Hepatic stellate cell (primary cell): Measurements from ENCODE around the gene ELOA.
"Not testable (repeated sequence)": the region's sequence is repeated elsewhere in the genome, so short reads cannot be mapped to it uniquely, and the experiment has no call there.

Experiments
- DNase-seq: peaks from one replicate; pipeline ENCODE4 v3.0.0; 2011; ENCODE audit warnings: low spot score

Gene ELOA

DNA sequence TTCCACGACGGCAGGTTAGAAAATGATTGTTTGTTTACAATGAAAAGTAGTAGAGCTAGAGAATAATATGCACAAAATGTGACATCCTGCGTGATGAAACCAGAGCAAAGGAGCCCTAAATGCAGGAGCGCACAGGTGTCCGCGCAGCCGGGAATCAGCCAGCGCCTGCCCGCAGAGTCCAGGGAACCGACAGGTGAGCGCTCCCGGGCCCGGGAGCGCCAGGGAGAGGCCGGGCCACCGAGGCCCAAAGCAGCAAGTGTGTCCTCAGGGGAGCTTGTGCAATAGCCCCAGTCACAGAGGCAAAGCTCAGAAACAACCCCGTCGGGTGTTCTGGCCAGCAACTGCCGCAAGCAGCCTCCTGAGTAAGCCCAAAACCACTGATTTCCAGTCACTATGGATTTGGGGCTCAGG, 58.1 kb downstream of the ELOA start:
- no peak for DNase-seq

DNA sequence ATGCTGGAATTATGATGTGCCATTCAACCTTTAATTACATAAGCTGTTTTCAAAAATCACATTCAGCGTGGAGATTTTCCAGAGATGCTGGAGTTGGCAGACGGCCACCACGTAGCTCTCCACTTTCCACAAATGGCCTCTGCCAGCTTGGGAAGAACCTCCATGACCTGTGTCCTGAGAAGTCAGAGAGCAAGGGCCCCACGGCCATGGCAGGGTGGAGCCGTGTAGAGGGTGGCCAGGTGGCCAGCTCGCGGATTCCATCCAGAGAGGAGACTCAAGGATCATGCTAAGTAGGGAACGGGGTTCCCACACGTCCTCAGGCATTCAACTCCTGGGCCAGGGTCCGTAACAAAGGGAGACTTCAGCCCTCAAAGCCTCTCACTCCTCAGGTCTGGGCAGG, 58.6 kb downstream of the ELOA start:
- DNase-seq: no peak

DNA sequence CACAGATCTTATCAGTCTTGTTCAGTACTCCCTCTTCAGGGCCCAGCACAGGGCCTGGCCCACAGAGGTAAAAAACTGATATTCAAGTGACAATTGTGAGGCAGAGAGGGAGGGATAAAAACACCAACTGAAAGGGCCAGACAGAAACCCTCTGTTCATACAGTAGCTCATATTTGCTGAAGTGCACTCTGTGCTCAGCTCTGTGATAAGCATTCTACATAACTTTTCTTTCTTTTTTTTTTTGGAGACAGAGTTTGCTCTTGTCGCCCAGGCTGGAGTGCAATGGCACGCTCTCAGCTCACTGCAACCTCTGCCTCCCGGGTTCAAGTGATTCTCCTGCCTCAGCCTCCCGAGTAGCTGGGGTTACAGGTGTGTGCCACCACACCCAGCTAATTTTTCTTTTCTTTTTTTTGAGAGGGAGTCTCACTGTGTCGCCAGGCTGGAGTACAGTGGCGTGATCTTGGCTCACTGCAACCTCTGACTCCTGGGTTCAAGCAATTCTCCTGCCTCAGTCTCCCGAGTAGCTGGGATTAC, 59.6 kb downstream of the ELOA start:
- DNase-seq: not testable (repeated sequence)

DNA sequence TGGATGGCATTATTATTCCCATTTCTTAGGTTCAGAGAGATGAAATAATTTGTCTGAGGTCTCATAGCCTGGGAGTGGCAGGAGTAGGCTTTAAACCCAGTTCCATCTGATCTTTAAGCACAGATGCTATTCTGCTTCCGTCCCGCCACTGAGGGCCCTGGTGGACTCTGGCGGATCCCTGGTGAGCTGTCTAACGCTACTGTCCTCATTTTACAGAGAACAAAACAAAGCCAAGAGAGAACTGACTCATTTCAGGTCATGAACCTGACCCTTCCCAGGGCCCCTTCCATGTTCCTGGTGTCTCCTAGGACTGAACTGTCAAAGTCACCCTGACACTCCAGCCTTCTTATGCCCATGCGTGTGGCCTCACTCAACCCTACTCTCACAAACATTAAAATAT, 60.4 kb downstream of the ELOA start:
- no peak for DNase-seq

DNA sequence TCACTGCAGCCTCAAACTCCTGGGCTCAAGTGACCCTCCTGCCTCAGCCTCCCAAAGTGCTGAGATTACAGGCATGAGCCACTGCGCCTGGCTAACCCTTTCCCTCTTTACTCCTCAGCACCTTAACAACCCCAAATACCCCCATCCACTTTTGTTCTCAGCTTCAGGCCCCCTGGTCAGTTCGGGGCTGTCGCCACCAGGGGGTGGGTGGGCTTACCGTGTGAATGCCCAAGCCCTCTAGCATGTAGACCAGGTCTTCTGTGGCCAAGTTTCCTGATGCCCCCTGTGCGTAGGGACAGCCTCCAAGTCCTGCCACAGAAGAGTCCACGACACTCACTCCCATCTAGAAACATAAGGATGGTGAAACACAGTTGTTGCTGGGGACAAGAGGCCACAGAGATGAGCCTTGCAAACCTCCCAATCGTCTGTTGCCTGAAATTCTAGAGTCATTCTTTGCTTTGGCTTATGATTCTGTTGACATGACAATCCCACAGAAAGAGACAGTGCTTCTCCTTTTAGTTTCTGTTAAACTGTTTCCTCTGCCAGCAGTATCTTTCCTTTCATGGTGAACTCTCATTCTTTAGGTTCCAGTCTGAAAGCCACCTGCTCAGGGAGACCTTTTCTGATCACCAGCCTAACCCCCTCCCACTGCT, 61.0 kb downstream of the ELOA start:
- no peak for DNase-seq

DNA sequence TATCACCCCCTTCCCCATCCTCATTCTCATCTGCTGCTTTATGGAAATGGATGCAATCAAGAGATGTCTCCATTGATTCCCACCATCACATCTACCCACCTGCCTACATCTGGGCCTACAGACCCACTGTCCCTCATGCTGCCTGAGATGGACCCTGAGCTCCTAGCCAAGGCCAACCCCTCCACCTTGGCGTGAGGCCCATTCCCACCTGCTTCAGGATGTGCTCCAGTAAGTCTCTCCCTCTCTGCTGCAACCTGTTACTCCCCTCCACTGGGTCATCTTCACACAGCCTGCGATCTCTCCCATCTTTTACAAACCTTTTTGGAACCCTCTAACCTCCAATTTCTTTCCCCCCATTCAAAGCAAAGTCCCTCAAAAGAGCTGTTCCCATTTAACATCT, 61.8 kb downstream of the ELOA start:
- no peak for DNase-seq

DNA sequence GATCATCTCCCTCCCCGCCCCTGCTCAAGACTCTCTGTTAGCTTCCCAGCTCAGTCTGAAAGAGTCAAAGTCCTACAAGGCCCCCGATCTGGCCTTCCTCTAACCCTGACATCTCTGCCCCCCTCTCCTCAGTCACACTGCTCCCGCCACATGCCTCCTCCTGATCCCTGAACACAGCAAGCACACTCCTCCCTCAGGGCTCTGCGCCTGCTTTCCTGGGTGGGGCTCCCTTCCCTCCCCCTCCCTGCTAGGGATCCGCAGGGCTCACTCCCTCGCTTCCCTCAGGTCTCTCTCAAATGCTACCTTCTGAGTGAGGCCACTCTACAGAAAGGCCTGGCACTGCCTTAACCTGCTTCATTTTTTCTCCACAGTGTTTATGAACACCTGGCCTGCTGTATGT, 63.0 kb downstream of the ELOA start:
- DNase-seq: no peak

DNA sequence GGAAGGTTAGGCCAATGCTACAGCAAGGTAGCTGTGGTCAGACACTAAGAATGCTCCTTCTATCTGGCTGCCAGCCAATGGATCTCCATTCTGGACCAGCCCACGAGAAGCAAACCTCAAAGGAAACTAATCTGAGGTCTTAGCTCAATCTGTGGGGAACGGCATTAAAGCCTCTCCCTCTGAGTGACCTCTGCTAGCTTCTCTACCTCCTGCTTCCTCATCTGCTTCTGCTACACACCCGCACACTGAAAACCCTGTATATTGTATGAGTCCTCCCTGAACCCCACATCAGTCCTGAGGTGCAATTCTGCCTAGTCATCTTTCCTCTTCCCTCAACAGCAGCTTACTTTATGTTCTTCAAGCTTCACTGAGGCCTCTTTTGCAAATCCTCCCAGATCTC, 64.2 kb downstream of the ELOA start:
- DNase-seq: no peak

DNA sequence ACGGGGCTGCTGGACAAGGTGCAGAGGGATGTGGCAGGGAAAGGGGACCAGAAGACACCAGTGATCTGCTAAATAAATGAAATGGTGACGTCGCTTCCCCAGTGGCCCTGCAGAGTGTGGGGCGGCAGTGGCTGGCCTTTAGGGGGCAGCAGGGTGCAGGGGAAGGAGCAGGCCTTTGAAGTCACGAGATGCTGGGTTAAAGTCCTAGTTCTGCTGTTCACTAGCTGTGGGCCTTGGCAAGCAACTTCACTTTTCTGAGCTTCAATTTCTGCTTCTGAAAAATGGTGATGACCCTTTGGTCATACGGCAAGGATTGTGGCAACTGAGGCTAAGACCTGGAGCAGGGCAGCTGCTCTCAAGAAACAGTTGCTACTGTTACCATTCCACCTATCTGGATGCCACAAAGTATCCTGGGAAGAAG, 66.5 kb downstream of the ELOA start:
- peak; percentile 72 for DNase-seq

DNA sequence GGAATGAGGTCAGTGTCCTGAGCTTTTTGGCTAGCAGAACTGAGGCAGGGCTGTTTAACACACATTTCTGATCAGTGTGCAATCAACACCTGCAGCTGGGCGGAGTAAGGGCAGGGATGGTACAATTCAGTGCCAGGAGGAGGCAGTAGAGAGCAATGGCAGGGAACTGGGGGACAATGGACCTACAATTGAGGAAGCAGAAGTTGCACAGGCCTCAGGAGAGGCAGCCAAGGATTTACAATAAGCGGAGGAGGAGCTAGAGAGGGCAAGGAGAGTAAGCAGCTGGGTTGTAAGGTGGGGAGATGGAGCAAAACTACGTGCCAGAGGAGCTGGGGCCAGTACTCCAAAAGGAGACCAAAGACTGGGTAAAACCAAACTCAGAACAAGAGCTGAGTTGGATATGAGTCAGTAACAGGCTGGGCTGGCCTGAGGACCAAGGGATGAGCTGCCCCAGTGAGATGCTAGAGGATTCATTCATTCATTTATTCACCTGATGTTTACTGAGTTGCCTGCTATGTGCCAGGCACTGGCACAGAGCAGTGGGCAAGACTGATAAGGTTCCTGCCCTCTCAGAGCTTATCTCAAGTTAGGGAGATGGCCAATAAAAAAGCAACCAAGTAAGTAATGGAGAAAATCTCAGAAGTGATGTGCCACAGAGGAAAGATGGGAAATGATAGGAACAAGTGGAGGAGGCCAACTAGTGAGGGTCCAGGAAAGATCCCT, 67.7 kb downstream of the ELOA start:
- no peak for DNase-seq
